ENCODE results near the gene NFIB.

DNA sequence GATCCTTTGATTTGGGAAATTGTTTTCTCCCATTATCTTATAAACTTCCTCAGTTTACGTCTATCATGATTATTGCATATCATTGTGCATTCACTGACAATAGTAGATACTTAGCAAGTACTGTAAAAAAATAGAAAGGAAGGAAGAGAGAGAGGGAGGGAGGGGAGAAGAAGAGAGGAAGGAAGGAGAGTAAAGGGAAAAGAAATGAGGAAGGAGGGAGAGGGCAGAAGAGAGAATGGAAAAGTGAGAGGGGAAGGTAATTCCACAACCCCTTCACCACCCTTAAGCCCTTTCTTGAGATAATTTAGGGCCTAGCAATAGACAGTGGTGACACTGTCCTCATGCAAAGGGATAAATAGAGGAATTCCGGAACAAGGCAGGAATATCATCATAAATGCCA is 64.4 kb downstream of the NFIB start:
- no peak for TF ChIP-seq CHD2 (IDR thresholded peaks at IDR 0.05; ENCODE audit: low read length)
- no peak for TF ChIP-seq POLR2A (IDR thresholded peaks at IDR 0.05; ENCODE audit: control extremely low read depth in 1 of 2, low read depth in 2 of 2, low read length in 2 of 2)
- TF ChIP-seq, protein P1, sequence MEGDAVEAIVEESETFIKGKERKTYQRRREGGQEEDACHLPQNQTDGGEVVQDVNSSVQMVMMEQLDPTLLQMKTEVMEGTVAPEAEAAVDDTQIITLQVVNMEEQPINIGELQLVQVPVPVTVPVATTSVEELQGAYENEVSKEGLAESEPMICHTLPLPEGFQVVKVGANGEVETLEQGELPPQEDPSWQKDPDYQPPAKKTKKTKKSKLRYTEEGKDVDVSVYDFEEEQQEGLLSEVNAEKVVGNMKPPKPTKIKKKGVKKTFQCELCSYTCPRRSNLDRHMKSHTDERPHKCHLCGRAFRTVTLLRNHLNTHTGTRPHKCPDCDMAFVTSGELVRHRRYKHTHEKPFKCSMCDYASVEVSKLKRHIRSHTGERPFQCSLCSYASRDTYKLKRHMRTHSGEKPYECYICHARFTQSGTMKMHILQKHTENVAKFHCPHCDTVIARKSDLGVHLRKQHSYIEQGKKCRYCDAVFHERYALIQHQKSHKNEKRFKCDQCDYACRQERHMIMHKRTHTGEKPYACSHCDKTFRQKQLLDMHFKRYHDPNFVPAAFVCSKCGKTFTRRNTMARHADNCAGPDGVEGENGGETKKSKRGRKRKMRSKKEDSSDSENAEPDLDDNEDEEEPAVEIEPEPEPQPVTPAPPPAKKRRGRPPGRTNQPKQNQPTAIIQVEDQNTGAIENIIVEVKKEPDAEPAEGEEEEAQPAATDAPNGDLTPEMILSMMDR (IDR thresholded peaks at IDR 0.05; ENCODE audit: control extremely low read depth in 1 of 3, insufficient read depth in 1 of 3, low read depth in 1 of 3, low read length in 3 of 3): no peak
- TF ChIP-seq GABPA (IDR thresholded peaks at IDR 0.05; ENCODE audit: borderline replicate concordance, insufficient read depth, low read length): no peak
- no peak for TF ChIP-seq SP1 (IDR thresholded peaks at IDR 0.05; ENCODE audit: low read depth, low read length)
- TF ChIP-seq RAD21 (IDR thresholded peaks at IDR 0.05 in 1 of 2, conservative IDR thresholded peaks at IDR 0.05 in 1 of 2; ENCODE audit: low read depth in 2 of 2, low read length in 2 of 2): no peak
